SH-SY5Y (cell line): ENCODE data around the gene ADAMTS17.

Experiments used
- GATA2 ChIP-seq: IDR thresholded peaks from 2 replicates; pipeline ENCODE4 v1.6.1; 2011; ENCODE audit warnings: mild to moderate bottlenecking, low read depth, low read length
- GATA3 ChIP-seq: IDR thresholded peaks from 2 replicates; pipeline ENCODE4 v1.6.1; 2011; ENCODE audit warnings: low read depth, mild to moderate bottlenecking, low read length, moderate library complexity

Gene ADAMTS17

DNA sequence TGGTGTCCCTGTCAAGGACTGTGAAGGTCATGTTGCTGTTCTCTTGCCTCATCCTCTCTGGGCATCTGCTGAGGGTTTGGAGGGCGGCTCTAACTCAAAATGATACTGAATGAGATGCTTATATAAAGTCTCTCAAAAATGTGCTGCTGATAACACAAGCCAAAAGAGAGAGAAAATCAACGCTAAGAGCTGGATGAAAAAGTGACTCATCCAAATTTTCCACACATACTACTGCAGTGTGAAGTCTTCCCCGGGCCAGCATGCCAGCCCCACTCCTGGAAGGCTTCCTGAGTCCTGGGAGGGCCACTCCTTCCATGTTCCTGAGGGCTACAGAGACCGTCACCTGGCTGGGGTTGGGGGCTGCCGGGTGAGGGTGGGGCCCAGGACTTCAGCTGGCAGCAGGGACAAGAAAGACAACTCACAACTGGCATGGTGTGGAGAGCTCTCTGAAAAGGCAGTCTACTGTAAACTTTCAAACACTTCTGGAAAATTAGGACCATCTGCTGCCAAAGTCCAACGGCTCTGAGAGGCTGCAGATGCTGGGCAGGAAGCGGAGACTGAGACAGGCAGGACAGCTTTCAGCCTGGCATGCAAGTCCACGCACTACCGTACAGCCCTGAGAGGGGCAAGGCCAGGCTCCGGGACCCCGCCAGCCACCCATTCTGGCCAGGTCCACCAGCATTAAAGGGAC is 200.3 kb downstream of the ADAMTS17 start:
- TF ChIP-seq GATA2: no peak
- no peak for TF ChIP-seq GATA3

DNA sequence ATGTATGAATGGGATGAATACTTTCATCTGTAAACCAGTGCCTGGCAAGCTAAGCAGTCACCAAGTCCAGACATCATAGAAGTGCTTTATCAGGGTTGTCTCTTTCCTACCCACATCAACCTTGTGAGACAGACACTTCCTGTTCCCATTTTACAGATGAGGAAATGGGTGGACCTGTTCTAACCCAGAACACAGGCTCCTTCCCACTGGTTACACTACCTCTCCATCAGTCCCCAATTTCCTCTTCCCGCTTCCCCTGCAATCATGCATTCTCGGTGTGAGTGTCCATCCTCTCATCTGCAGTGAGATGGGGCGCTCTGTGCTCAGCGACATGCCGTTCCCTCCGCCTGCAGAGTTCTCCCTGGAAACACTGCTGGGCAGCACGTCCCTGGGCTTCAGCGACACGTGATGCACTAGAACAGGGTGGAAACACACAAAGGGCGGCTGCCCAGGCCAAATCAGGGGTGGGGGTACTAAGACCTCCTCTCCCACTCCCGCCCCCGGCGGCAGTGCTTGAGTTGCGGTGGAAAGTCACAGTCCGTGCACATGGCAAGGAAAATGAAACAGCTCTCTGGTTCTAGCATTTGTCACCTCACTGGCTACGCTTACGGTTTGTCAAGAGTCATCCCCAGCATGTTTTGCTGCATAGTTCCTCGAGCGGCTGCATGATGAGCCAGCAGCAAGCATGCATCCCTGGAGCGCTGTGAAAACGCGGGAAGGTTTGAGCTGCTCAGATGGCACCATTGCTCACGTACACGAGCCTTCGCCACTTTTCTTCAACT is 201.1 kb downstream of the ADAMTS17 start:
- TF ChIP-seq GATA3 (no peak), GATA2 (no peak)

DNA sequence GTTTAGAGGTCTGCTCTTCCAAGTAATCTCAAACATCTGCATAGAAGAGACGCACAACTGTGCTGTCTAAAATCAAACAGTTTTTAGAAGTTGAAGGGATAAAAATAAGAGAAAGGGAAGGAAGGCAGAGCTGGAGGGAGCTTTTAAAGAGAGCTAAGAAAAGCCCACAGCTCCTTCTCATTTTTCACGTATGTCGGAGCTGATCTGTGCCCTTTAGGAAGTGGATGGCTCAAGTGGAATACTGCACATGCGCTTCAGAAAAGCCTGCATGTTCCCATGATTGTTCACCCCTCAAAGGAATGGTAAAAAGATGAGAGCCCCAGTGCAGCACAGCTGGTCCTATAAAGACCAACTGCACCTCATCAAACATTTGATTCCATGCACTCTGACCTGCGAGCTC is 207.2 kb downstream of the ADAMTS17 start:
- TF ChIP-seq GATA2 (no peak), GATA3 (no peak)

DNA sequence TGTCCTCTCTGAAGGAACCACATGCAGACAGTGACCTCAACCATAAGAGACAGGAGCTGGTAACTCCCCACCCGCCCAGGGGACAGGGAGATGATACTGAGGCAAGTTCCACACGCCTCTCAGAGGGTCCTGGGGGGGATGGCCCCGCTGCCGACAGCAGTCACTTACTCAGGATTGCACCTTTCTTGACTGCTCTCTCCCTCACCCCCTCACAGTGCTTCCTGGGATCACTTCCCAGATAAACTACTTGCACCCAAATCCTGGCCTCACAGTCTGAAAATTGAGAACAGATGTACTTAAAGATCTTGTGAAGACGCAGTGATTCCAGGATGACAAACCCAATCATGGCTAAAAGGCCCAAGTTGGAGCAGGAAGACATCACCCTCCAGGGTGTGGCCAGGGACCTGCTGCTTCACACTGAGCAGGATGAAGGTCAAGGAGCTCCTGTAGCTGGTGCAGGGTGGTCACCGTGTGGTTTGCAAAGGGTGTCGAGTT is 207.6 kb downstream of the ADAMTS17 start:
- no peak for TF ChIP-seq GATA2
- TF ChIP-seq GATA3: no peak

DNA sequence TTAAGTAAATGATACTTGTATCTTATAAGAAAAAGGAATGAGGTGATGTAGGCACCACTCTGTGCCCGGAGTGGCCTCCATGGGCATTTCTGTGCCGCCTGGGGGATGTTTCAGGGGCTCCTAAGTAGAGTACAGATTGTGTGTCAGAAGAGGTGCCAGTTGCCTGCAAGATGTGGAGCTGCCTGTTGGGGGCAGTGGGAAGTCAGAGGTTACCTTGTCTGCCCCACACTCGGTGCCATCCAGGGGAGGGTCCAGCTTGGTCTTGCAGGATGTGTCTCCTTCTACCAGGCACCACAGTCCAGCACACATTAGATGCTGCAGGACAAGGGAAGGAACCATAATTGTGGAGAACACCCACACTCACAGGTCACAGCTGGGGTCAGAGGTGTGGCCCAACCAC is 208.8 kb downstream of the ADAMTS17 start:
- TF ChIP-seq GATA2 (no peak), GATA3 (no peak)

DNA sequence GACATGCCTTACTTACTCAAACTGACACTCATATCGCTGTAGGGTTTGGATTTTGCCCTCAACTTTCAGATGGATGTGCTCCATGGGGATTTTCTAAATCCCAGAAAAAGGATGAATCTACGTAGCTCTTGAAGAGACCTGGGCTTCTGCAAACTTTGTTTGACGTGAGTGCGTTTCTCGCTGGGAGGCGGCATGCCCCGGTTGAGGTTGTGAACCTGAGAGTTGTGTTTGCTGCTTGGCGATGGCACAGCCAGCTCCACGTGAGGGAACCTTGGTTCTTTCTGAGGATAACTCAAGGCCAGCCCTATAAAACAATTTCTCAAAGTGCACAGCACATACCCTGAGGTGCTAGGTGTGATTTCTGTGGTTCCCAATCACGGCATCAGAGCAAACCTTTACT is 209.5 kb downstream of the ADAMTS17 start:
- TF ChIP-seq GATA2: no peak
- TF ChIP-seq GATA3: no peak

DNA sequence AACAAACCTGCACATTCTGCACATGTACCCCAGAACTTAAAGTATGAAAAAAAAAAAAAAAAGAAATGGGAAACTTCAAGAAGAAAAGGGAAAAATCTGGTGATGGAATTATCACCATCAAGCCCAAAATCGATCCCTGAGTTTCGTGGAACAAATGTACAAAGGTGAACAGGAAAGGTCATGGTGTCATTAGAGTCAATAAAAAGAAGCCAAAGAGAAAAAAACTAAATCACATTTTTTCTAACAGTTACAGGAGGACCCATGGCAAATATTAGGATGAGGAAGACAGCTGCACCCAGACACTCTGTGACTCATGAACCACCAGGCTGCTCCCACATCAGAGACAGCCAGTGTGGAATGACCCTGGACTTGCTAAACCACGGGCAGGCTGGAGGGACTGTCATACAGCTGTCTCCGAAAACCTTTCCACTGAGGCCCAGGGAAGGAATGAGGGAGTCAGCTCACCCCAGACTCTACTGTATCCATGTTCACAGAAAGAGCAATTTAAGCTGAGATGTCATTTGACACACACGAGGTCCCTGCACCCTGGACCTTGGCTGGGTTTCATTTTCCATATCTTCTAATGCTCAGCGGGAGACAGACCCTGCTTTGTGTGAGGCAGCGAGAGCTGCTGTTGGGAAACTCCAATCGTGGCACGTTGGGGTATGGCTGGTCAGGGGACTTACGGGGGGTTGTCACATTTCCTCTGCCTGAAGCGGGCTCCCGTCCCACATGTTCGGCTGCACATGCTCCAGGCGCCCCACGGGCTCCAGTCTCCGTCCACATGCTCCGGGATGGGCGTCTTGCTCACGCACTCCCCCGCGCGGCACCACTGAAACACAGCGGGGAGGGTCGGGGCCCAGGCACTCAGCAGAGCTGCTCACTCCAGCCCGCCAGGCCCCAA is 210.2 kb downstream of the ADAMTS17 start:
- TF ChIP-seq GATA2 (no peak), GATA3 (no peak)

DNA sequence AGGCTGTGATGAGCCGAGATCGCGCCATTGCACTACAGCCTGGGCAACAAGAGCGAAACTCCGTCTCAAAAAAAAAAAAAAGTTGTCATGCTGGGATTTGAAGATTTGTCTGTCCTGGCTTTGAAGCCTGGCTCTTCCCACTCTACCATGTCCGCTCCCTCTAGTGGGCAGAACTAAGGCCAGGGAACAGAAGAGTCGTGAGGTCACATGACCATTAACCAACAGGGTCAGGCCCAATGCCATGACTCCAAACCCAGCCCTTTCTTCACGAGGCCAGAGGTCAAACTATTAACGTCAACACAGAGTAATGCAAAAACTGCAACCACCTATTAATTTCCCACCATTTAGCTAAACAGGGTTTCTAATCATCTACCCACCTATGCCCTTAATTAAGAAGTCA is 212.1 kb downstream of the ADAMTS17 start:
- TF ChIP-seq GATA3 (no peak), GATA2 (no peak)

DNA sequence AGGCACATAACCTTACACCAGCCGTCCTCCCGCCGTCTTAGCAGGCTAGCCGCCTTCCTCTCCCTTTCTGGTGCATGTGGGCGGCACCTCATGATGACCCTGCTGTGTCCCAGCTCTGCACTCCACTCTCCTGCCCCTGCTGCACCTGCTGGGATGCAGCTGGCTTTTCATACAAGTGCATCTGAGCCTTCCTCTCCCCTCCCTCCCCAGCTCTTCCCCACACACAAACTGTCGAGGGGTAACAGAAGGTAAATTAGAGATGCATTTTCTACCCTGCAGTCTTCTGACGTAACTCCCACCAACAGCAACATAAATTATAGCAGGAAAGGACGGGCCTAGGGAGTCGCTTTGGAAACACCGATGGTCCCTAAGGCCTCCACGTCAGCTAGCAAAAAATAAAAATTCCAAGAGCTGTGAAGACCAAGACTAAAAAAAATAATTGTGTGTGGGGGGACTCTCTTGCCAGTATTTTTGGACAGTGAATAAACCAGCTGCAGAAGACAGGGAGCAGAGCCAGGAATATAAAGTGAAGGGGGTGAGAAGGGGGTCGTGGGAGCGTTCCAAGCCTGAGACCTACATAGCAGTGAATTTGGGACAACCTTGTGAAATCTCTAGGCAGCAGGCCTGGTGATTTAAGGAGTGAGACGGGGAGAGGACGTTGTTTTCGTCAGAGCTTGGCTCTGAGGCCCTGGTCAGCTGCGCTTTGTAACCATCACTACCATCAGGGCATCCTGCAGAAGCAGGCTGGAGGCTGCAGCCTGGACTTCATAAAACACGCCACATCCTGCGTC is 216.2 kb downstream of the ADAMTS17 start:
- TF ChIP-seq GATA3 (no peak), GATA2 (no peak)

DNA sequence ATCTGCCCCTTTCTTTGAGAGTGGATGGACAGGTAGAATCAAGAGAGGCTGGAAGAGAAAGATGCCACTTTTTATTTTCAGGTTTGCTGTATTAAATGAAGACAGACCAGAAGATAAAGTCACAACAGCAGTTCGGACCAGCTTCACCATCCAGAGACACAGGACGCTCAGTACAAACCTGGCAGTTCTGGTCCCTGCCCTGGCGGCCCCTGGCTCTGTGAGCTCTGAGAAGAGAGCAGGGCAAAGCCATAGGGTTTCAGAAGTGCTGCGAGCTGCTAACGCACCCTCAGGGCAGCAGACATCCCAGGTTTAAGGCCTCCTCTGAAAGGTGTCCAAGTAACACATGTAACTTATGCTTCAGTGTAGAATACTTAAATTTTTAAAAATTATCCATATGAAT is 216.8 kb downstream of the ADAMTS17 start:
- no peak for TF ChIP-seq GATA3

DNA sequence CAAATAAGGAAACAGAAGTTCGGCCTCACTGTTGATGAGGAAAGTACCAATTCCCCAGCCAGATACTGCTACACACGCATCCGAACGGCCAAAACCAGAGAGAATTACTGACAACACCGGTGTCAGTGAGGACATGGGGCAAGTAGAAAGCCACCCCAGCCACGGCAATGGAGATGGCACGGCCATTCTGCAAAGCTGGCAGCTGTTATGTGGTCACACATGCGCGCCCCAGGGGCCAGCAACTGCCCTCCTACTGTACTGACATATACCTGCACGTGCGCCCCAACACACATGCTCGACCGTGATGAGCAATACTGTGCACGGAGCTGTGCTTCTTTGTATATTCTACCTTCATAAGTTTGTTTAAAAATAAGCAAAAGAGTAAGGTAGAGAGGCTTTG is 217.4 kb downstream of the ADAMTS17 start:
- TF ChIP-seq GATA2: no peak
- TF ChIP-seq GATA3: no peak

DNA sequence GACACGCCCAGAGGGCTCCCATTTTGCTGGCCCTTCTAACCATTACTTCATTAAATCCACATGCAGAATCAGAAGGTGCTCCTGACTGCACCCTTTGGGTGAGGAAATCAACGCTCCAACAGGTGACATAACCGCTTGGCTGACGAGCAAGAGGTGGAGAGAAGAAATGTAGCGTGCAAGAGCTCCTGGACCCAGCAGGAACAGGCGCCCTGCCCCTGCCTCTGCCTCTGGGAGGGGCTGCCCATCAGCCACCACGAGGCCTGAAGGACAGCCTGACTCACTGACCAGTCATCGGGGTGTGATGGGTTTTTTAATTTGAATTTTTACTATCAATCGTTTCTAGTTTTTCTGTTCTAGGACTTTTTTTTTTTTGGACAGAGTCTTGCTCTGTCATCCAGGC is 218.2 kb downstream of the ADAMTS17 start:
- no peak for TF ChIP-seq GATA2
- no peak for TF ChIP-seq GATA3

DNA sequence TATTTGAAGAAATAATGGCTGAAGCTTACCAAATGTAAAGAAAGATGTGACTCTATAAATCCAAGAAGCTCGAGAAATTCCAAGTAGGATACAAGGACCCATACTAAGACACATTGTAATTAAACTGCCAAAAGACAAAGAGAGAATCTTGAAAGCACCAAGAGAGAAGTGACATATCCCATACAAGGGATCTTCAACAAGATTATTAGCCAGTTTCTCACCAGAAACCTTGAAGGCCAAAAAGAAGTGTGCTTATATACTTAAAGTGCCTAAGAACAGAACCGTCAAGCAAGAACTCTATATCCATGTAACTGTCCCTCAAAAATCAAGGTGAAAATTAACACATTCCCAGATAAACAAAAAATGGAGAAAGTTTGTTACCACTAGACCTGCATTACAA is 220.5 kb downstream of the ADAMTS17 start:
- no peak for TF ChIP-seq GATA2
- TF ChIP-seq GATA3: no peak
